ENCODE results near the gene DARS2. TPM values are rescaled to one million over a fixed set of nuclear protein-coding genes. Genes with fewer than 3 reads are reported as not detected.

DARS2 gene
- total and polyA plus RNA-seq, 2 of the 4 experiments (the other 2 are of a cell fraction), result 14.8 to 18.8 TPM

DNA sequence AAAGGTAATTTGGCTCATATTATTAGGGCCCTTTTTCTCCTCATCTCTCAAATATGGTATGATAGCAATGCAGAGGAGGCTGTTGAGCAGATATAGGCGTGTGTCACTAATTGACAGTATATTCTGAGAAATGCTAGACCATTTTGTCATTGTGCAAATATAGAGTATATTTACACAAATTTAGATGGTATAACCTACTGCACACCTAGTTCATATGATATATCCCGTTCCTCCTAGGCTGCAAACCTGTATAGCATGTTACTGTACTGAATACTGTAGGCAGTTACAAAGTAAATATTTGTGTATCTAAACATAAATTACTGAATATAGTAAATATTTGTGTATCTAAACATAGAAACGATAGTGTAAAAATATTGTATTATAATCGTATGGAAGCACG, 52.3 kb downstream of the DARS2 start:
- Histone ChIP-seq H2AFZ (replicated peaks; ENCODE audit: low read length, poor library complexity) (no peak overlapping the region), H3K9ac (ENCODE audit: low read depth, low read length) (no peak overlapping the region), H4K20me1 (ENCODE audit: insufficient read depth, low read length) (no peaks in the 10 kb centered on the region), H3K4me1 (ENCODE audit: control insufficient read depth, insufficient read depth, low read length) (no peaks in the 10 kb centered on the region), H3K56ac (ENCODE audit: extremely low read depth, insufficient read depth, low read length) (no peak overlapping the region), H2BK15ac (ENCODE audit: low read depth, low read length) (no peak overlapping the region), H3K23ac (ENCODE audit: low read depth, low read length) (no peak overlapping the region), H3K36me3 (ENCODE audit: control insufficient read depth, insufficient read depth, low read length) (peaks cover 15% of the 10 kb centered on the region), H3K4ac (ENCODE audit: low read depth, low read length) (no peak overlapping the region), H3K27me3 (ENCODE audit: control insufficient read depth, insufficient read depth, low read length) (no peaks in the 10 kb centered on the region), H3K9me1 (ENCODE audit: insufficient read depth, low read length) (no peaks in the 10 kb centered on the region), H2AK9ac (replicated peaks; ENCODE audit: low read depth, low read length, poor library complexity) (no peak overlapping the region), H2BK5ac (ENCODE audit: low read depth, low read length, poor library complexity, severe bottlenecking) (no peak overlapping the region), H2AK5ac (ENCODE audit: low read depth, low read length) (no peak overlapping the region), H2BK120ac (ENCODE audit: low read depth, low read length) (no peak overlapping the region), H3K9me3 (ENCODE audit: control insufficient read depth, insufficient read depth, low read length) (no peaks in the 10 kb centered on the region), H3K27ac (ENCODE audit: insufficient read depth, low read length) (no peak overlapping the region), H4K5ac (ENCODE audit: low read depth, low read length) (no peak overlapping the region), H2BK20ac (ENCODE audit: low read depth, low read length) (no peak overlapping the region), H3K79me1 (ENCODE audit: low read depth in 1 of 2, low read length in 2 of 2) (peaks cover 3 to 6% of the 10 kb centered on the region in 2 experiments; a peak in 3 of 4 replicates), H4K8ac (ENCODE audit: low read depth in 2 of 2, low read length in 2 of 2) (no peak overlapping the region), H4K91ac (ENCODE audit: insufficient read depth, low read depth, low read length) (no peak overlapping the region), H3K14ac (replicated peaks; ENCODE audit: low read depth, low read length) (no peak overlapping the region), H3K4me3 (ENCODE audit: insufficient read depth, low read depth, low read length) (no peak overlapping the region), H3K18ac (ENCODE audit: low read depth, low read length) (no peak overlapping the region), H3K4me2 (ENCODE audit: low read depth, low read length) (no peak overlapping the region)
- TF ChIP-seq CHD1 (IDR thresholded peaks at IDR 0.05; ENCODE audit: low read depth, low read length) (no peak), SMC3 (IDR thresholded peaks at IDR 0.05; ENCODE audit: low read depth, low read length) (no peak), RCOR1 (IDR thresholded peaks at IDR 0.05; ENCODE audit: insufficient replicate concordance, low read length) (no peak), MXI1 (IDR thresholded peaks at IDR 0.05; ENCODE audit: borderline replicate concordance, low read depth, low read length) (no peak), MAZ (IDR thresholded peaks at IDR 0.05; ENCODE audit: borderline replicate concordance, low read depth, low read length) (no peak), RAD21 (IDR thresholded peaks at IDR 0.05; ENCODE audit: low read length) (no peak)
- ATAC-seq (ENCODE audit: low read depth) (no peak), DNase-seq (no peak)
- intact Hi-C loops (cut with micrococcal nuclease) (loop anchor here (5.0 kb wide), 1 partner anchor 61 kb away; no protein-coding TSS in a partner anchor), dilution Hi-C loops (cut with HindIII; ENCODE audit: low sequenced_read_pairs, unreplicated experiment) (no loop called here), in situ Hi-C loops (cut with MboI; ENCODE audit: low sequenced_read_pairs) (no loop called here)
- CTCF ChIA-PET, result no interaction called here
- WGBS, 2 experiments (ENCODE audit: extremely low coverage in 2 of 2, insufficient read length in 1 of 2), result no CpG with 5 or more reads among the region's 5 CpGs
- POLR2A ChIA-PET (ENCODE audit: unreplicated experiment), result no interaction called here
- BruUV-seq (replicated peaks), result no TSS peak
